ENCODE data around the gene FMOD.
A peak's percentile ranks its signal among the peaks of the same experiment; 100 is the strongest.

Gene FMOD

DNA sequence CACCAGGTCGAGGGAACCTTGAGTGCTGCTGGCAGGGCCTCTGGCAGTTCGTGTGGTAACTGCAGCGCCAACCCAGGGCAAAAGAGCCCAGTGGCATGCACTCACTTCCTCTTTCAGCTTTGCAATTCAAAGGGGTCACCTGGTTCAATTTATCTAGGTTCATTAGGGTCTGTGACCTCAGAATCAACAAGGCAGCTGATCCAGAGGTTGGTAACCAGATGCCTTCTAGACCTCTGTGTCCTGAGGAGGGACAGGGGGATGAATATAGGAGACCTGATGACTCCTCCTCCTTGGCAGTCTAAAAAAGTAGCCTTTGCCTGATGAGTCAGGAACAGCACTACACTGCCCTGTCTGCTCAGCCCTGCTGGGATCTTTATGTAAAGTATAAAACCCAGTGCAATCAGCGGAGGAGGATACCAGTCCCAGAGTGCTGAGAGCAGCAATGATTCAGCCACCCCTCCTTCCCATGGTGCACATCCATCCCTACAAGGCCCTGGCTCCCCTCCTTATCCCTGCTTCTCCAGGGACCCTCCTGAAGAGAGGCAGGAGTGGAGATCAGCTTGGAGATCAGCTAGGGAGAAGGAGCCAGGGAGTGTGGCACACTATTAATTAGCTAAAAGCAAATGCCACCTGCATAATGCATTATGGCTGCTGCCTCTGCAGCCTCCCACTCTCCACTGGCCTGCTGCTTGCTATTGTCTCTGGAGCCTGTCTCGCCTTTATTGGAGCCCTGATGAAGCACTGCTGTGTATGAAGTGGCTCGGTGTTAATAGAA lies 11.2 kb upstream of the FMOD start:
- DNase-seq (ENCODE audit: low spot score), result no peak

- no peak for DNase-seq (ENCODE audit: low spot score)
Measured at GRCh38 chr1:203360547-203361185, 9.7 kb upstream of the FMOD start.

- DNase-seq (ENCODE audit: low spot score), result no peak
Measured at GRCh38 chr1:203359010-203359571, 8.2 kb upstream of the FMOD start.

- DNase-seq (ENCODE audit: low spot score), result no peak
Measured at GRCh38 chr1:203354246-203354645, 3.3 kb upstream of the FMOD start.

DNA sequence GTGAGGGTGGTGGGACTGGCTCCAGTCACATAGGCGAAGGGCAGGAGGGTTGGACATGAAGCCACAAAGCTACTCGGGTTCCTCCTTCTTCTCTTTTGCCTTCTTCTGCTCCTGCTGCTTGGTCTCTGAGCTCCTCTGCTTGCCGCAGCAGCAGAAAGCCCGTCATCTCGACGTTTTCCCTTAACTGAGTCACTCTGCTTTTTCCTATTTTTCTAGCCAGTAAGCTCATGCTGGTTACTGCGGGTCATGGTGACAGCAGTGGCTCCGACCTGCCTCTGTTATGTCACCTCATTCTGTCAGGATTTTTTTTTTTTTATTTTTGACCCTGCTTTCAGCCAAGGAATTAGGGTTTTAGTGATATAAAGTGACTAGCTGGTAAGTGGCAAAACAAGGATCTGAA lies 2.6 kb upstream of the FMOD start:
- DNase-seq (ENCODE audit: low spot score), result no peak

- no peak for DNase-seq (ENCODE audit: low spot score)
Measured at GRCh38 chr1:203349773-203350524, 973 bp downstream of the FMOD start.

GRCh38 chr1:203349166-203349565 lies 1.8 kb downstream of the FMOD start:
- DNase-seq (ENCODE audit: low spot score), result no peak

DNA sequence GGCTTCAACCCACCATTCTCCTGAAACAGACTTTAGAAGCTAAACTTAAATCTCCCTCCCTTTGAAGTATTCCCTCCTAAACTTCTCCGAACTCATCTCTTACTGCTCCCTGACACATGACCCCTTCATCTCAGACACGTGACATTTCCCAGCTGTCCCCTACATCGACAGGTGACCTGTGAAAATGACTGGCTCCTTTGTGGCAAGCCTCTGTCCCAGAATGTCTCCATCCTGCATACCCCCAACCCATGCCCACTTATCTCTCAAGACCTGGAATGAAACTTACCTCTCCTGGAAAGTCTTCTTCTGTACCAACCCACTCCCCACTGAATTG lies 4.2 kb downstream of the FMOD start:
- DNase-seq (ENCODE audit: low spot score), result no peak

GRCh38 chr1:203346060-203346768 lies 4.7 kb downstream of the FMOD start:
- no peak for DNase-seq (ENCODE audit: low spot score)

DNA sequence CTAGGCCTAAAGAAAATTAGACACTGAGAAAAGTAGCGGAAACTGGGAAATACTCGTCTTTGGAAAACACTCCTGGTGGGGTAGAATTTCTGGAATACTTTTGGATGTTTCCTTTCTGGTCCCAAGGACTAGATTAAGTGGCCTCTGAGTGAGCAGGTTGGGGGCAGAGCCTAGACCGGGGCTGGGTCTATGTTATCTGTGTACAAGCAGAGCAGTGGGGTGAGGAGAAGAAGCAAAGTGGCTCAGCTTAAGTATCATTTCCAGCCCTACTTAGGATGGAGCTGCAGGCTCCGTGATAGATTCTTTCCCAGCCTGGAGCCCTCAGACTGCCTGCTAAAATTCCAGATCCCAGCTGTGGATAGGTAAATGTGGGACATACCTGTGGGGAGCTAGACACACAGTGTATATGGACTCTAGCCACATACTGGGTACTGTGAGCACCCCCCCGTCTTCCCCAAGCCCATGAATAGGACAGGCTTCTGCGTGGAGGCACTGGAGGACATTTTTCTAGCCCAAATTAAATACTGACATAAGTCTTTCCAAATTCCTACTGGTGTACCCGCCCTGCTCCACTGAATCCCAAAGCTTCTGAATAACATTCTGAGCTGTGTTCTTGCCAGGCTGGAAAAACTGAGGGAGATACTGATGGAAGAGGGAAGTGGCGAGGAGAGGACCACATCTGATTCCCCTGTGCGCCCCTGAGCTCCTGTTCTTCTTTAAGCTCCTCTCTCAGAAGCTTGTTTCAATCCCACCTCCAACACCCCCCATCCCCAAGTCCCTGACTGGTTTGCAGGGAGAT lies 6.8 kb downstream of the FMOD start:
- DNase-seq (ENCODE audit: low spot score), result no peak

DNA sequence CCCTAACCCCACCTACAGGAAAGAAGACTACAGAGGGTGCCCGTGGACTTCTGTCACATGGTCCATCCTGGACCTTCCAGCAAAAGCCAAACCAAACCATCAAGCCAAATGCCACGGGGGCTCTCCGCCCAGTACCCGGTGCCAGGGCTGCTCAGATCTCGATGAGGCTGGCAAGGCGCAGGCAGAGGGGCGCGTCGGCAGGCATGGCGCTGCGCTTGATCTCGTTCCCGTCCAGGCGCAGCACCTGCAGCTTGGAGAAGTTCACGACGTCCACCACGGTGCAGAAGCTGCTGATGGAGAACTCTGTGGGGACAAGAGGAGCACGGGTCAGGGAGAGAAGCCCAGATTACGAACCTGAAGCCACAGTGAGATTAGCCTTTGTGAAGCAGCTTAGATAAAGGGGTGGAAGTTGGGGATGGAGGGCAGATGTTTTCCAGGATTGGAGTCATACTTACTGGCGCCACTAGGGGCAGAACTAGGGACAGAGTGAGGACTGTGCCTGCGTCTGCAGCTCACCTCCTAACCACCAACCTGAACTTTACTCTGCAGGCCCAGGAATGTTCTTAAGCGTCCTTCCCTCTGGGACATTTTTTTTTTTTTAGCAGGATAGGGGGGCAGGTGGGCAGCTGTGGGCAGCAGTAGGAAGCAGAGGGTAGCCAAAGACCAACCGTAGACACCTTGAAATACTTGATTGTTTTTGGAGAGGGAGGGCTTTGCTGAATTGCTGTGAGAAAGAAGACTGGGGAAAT lies 8.6 kb downstream of the FMOD start:
- DNase-seq (ENCODE audit: low spot score), result peak; percentile 71

- DNase-seq (ENCODE audit: low spot score), result peak; percentile 71
Measured at GRCh38 chr1:203340112-203340790, 10.7 kb downstream of the FMOD start.

DNA sequence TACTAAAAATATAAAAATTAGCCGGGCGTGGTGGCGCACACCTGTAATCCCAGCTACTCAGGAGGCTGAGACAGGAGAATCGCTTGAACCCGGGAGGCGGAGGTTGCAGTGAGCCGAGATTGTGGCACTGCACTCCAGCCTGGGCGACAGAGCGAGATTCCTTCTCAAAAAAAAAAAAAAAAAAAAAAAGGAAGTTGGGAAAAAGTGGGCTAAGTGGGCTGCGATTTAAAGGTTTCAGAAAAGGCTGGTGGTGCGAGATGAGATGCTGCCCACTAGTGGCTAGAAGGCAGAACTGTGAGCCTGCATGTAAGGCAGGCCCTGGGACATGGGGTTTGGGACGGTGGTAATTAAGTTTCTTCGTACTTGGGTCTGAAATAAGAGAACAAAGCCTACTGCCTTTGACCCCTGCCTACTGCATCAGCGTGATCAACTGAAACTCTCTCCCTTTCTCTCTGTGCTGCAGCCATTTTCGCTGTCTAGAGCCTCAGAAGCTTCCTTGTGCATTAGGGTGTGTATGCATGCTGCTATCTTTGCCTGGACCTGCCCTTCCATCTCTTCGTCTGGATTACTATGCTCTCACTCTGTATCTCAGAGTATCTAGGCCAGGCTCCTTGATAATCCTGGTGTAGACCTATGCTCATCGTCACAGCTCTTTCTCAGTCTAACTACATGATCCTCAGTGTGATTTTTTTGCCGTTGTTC lies 12.4 kb downstream of the FMOD start:
- no peak for DNase-seq (ENCODE audit: low spot score)

DNA sequence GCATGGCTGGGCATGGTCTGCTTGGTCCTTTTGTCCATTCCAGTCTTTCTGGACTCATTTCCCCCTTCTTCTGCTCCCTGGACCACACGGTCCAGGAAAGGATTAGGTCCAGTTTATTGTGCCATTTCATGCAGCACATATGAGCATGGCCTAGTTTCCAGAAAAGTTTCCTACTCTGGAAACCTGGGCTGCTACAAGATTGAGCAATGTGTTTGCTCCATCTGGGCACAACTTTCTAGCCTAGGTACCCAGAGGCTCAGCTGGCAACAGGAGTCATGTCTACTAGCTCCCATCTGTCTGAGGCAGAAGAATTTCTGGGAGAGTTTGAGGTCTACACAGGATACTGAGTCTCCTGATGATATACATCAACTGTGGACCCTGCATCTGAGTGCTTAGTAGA lies 14.8 kb downstream of the FMOD start:
- DNase-seq (ENCODE audit: low spot score), result no peak

- DNase-seq (ENCODE audit: low spot score), result no peak
Measured at GRCh38 chr1:203335503-203335902, 15.4 kb downstream of the FMOD start.

- DNase-seq (ENCODE audit: low spot score), result no peak
Measured at GRCh38 chr1:203331224-203331623, 19.7 kb downstream of the FMOD start.

GRCh38 chr1:203328714-203329122 lies 22.2 kb downstream of the FMOD start:
- peak; percentile 57 for DNase-seq (ENCODE audit: low spot score)

DNA sequence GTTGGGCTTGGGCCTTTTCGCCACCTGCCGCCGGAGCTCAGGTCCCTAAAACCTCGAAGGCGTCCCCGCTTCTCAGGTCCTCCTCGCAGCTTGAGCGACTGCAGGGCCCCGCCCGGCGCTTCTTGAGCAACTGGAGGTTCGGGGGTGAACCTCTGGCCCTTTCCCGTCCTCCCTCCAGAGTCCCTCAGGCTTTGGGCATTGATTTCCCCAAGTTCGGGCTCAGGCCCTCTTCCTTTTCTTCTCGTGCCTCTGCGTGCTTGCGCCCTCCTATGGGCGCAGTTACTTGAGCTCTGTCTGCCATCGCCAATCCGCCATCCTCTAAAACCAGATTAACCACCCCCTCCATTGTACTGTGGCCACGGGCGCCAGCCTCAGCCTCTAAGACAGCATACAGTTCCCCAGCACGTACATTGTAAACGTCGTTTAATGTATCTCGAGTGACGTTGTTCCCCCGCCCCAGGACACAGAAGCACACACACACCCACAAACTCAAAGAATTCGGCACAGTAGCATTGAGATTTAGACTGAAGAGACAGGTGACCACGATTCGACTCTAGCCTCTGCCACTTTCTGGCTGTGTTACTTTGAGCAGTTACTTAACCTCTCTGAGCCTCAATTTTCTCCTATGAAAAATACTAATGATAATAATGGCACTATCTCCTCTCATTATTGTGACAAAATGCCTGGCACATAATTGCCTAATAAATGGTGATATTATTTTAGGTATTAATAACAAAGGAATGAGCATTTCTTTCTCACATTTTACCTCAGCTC lies 23.1 kb downstream of the FMOD start:
- no peak for DNase-seq (ENCODE audit: low spot score)
